Heart right ventricle (tissue), 16 donors: ENCODE results near the gene FGF21. TPM values are rescaled to one million over a fixed set of nuclear protein-coding genes. Genes with fewer than 3 reads are reported as not detected.

ENCODE experiments used
- ATAC-seq, 8 donors: fragments of 200-7000 bp; cut with Tn5 transposase; one replicate each; pipeline ENCODE4 v1.9.1; 2020; ENCODE audit warnings: mild to moderate bottlenecking in 8 of 8, moderate library complexity in 8 of 8, moderate number of reproducible peaks in 1 of 8
- DNase-seq, 2 donors: peaks; one replicate each; pipeline ENCODE4 v3.0.0-alpha.2; 2020
- H3K27ac ChIP-seq, 10 donors: fragments of 200-600 bp; sonication (generic) in 2 of 10; one replicate each; pipeline versions ENCODE4 v1.5.0 to v1.8.0; 2020 to 2022; ENCODE audit warnings: mild to moderate bottlenecking in 3 of 10
- H3K27me3 ChIP-seq, 7 donors: fragments of 200-600 bp; one replicate each; pipeline ENCODE4 v1.8.0; 2021 to 2022; ENCODE audit warnings: mild to moderate bottlenecking in 2 of 7
- H3K36me3 ChIP-seq, 9 donors: fragments of 200-600 bp; sonication (generic) in 1 of 9; one replicate each; pipeline versions ENCODE4 v1.5.0 to v1.8.0; 2020 to 2022; ENCODE audit warnings: mild to moderate bottlenecking in 2 of 9
- H3K4me1 ChIP-seq, 9 donors: fragments of 200-600 bp; sonication (generic) in 1 of 9; one replicate each; pipeline versions ENCODE4 v1.5.0 to v1.8.0; 2020 to 2022; ENCODE audit warnings: mild to moderate bottlenecking in 4 of 9
- H3K4me3 ChIP-seq, 10 donors: fragments of 200-600 bp; sonication (generic) in 2 of 10; one replicate each; pipeline versions ENCODE4 v1.5.0 to v1.8.0; 2020 to 2022; ENCODE audit warnings: mild to moderate bottlenecking in 7 of 10, moderate library complexity in 2 of 10
- H3K9me3 ChIP-seq, 11 donors: fragments of 200-600 bp in 10 of 11; sonication (generic) in 2 of 11; one replicate each; pipeline versions ENCODE4 v1.5.0 to v1.8.0; 2013 to 2022; ENCODE audit warnings: mild to moderate bottlenecking in 2 of 11, control low read depth in 1 of 11, moderate library complexity in 1 of 11
- CTCF ChIP-seq, 9 donors: fragments of 200-600 bp; sonication (generic) in 2 of 9; IDR thresholded peaks; one replicate each; pipeline versions ENCODE4 v1.5.0 to v1.8.0; 2021 to 2022; ENCODE audit warnings: antibody characterized with exemption in 9 of 9, mild to moderate bottlenecking in 5 of 9, moderate library complexity in 1 of 9
- WGBS, 2 donors: extraction: QIAGEN DNeasy Blood & Tissue Kit; methylation state at CpG; one replicate each; pipeline ENCODE4 v1.1.7; 2013; ENCODE audit warnings: inconsistent platforms in 1 of 2; 5-methylcytosine and 5-hydroxymethylcytosine counted together
- intact Hi-C, 10 donors: fragments of 100-400 bp; cut with DNase I; formaldehyde crosslinking; loops; one replicate each; pipeline versions ENCODE4 v1.11.1 to v1.14.2; 2022
- polyA plus RNA-seq, 2 donors: library from polyadenylated mRNA; stranded (reverse); fragments of 200-250 nt; gene quantifications; one replicate each; pipeline ENCODE4 v1.2.3, GENCODE V29; 2013
- total RNA-seq, 10 donors: library from RNA; stranded (reverse); fragmentation: NEBNext Ultra II Directional in 3 of 10; extraction: Animal tissue kit (Norgen Biotek cat#: 25700) in 3 of 10; gene quantifications; one replicate each; pipeline versions ENCODE4 v1.2.1 to v1.2.4, GENCODE V29; 2021 to 2023
- donor health status: Arrhythmogenic right ventricular cardiomyopathy.
- donor health status: ischemic (EF 13 %, LVEDD 7.1; RV severe dilation, severe dysfunction).
- donor health status: healthy with polysubstance abuse.
- donor health status: DM: no; HTN: yes; CAD: no.
- donor health status: DM: no; HTN: no; CAD: no.
- donor health status: ischemic (EF 25% LVEDD 6.9; RV normal size, moderate dysfunction).
- donor health status: ischemic (EF 25% LVEDD 5.7; RV mildly dilated, moderate dysfunction).
- donor health status: healthy.
- donor health status: DM: yes; HTN: yes; CAD: no.
- donor health status: Ischemic cardiomyopathy.
- donor health status: ischemic (EF 35%, LVEDD 5.7; RV mildly dilated, moderate dysfunction).
- donor health status: nonischemic (EF 11% LVEDD 7.7; RV severe dilation, severe dysfunction).
- donor health status: DM: yes; HTN: yes; CAD: no.
- donor health status: PGD.
- donor health status: ischemic (EF 29% LVEDD 5.4; RV normal size, mild dysfunction).
- donor health status: nonischemic (EF 23%, LVEDD 6.1; RV moderate dilation, normal function).

Gene FGF21
- total and polyA plus RNA-seq, 12 donors = not detected

DNA sequence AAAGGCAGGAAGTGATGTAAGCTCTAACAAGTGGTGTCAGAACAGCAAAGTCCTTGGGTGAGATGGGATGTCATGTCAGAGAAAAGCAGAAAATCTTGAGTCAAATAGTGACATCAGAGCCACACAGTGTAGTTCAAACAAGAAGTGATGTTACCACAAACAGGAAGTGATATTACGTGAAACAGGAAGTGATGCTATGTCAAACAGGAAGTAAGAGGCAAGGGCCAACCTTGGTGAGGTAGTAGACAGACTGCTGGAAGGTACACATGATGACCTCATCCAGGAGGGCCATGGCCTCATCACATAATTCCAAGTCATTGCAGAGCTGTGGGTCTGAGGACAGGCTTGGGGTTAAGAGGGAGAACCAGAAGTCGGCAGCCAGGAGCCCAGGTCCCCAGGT is 28.8 kb upstream of the FGF21 start:
- H3K4me3 ChIP-seq = no peak overlapping the region
- ATAC-seq (peak in 4 of 8 donors; percentile 2 to 62 (median 4)), DNase-seq (no peak)
- H3K27ac ChIP-seq = peak overlapping the region in 9 of 10 donors; percentile 71 to 96 (median 87)
- peaks cover 8 to 54% (median 33%) of the 10 kb centered on the region in 9 donors for H3K4me1 ChIP-seq
- no peak for TF ChIP-seq CTCF (IDR thresholded peaks at IDR 0.05)
- H3K27me3 ChIP-seq = peaks cover 0 to 5% (median 0%) of the 10 kb centered on the region in 7 donors
- peaks cover 0 to 88% (median 4%) of the 10 kb centered on the region in 9 donors for H3K36me3 ChIP-seq
- intact Hi-C loops = no loop called here
- 69 to 74% methylated on average over 2 of the region's 2 CpGs for WGBS, 2 donors
- H3K9me3 ChIP-seq = peaks cover 0 to 16% (median 0%) of the 10 kb centered on the region in 11 donors

DNA sequence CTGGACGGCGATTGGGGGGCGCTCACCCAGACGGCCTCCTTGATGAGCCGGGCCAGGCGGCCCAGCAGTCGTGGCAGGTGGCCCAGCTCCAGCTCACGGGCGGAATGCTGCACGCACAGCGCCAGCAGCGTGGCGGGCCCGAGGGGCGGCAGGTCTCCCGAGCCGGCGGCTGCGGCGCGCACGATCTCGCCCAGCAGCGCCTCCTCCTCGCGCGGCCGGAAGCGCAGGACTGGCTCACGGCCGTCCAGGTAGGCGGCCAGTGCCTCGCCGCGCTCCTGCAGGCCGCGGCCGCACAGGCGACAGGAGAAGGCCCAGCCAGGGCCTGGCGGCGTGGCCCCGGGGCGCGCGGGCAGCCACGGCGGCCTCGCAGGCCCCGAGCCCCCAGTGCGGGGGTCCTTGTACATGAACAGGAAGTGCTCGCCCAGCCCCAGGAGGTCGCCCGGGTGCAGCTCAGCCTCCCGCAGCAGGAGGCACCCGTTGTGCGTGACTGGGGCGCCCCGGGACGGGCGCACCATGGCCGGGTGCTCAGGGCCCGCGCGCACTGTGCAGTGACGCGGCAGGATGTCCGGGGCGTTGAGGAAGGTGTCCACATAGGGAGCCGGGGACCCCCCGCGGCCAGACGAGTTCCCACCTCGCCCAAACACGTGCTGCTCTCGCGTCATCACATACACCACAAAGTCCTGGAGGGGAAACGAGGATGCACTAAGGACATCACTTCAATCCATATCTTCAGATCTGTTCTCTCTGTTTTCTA is 26.2 kb upstream of the FGF21 start:
- peak in 1 of 9 donors; percentile 19 for TF ChIP-seq CTCF (IDR thresholded peaks at IDR 0.05)
- DNase-seq = no peak
- intact Hi-C loops = no loop called here

DNA sequence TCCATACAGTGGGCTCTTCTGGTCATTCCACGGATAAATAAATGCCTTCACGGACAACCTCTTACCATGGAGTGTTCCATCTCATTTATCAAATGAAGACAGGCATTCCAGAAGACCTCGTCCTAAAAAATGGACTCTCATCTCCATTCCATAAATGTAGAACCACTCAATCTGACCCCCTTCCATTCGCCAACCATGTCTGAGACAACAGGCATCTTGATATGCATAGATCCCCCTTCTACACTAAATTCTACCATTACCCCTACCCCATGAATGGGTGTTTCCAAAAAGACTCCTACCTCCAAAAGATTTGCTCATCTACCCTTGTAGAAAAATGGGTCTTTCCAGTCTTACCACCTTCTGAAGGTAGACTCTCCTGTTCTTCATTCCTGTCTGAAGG is 23.9 kb upstream of the FGF21 start:
- intact Hi-C loops = loop anchor here in 4 of 10 donors (10.0 kb wide), 2 partner anchors 57 to 87 kb away; partner anchors contain the start of genes NTN5 (in 3 of the 4) and CA11 (in 1 of the 4)
- no peak for TF ChIP-seq CTCF (IDR thresholded peaks at IDR 0.05)

More for the DNA sequence above, 26.2 kb upstream of the FGF21 start:
- peaks cover 0 to 85% (median 5%) of the 10 kb centered on the region in 9 donors for H3K36me3 ChIP-seq
- H3K9me3 ChIP-seq = peaks cover 0 to 16% (median 0%) of the 10 kb centered on the region in 11 donors
- H3K27me3 ChIP-seq = peaks cover 0 to 5% (median 0%) of the 10 kb centered on the region in 7 donors
- WGBS, 2 donors = 50 to 61% methylated on average over 67 to 77 of the region's 77 CpGs
- H3K4me3 ChIP-seq = peak overlapping the region in 1 of 10 donors; percentile 20
- H3K4me1 ChIP-seq = peaks cover 7 to 39% (median 29%) of the 10 kb centered on the region in 9 donors
- ATAC-seq = peak in 1 of 8 donors; percentile 7
- H3K27ac ChIP-seq = peak overlapping the region in 2 of 10 donors; percentile 33 to 83

DNA sequence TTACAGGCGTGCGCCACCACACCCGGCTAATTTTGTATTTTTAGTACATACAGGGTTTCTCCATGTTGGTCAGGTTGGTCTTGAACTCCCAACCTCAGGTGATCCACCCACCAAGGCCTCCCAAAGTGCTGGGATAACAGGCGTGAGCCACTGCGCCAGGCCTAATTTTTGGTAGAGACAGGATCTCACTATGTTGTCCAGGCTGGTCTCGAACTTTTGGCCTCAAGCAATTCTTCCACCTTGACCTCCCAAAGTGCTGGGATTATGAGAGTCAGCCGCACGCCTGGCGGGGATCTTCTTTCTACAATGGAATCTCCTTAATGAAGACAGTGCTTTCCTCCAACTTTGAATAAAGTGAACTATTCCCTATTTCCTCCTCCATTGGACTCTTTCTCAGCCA is 20.7 kb upstream of the FGF21 start:
- Histone ChIP-seq H3K4me3 (no peak overlapping the region), H3K27me3 (peaks cover 0 to 7% (median 0%) of the 10 kb centered on the region in 7 donors), H3K9me3 (no peaks in the 10 kb centered on the region), H3K27ac (no peak overlapping the region), H3K4me1 (peaks cover 0 to 21% (median 13%) of the 10 kb centered on the region in 9 donors), H3K36me3 (peaks cover 0 to 65% (median 5%) of the 10 kb centered on the region in 9 donors)
- WGBS, 2 donors = 94 to 96% methylated on average over 9 of the region's 9 CpGs
- DNase-seq = no peak
- TF ChIP-seq CTCF (IDR thresholded peaks at IDR 0.05) = no peak
- ATAC-seq = no peak
- intact Hi-C loops = loop anchor here in 4 of 10 donors (10.0 kb wide), 2 partner anchors 60 to 90 kb away; partner anchors contain the start of genes NTN5 (in 3 of the 4) and CA11 (in 1 of the 4)

More for the DNA sequence above, 23.9 kb upstream of the FGF21 start:
- Histone ChIP-seq H3K4me3 (no peak overlapping the region), H3K9me3 (peaks cover 0 to 7% (median 0%) of the 10 kb centered on the region in 11 donors), H3K27ac (no peak overlapping the region), H3K36me3 (peaks cover 0 to 84% (median 5%) of the 10 kb centered on the region in 9 donors), H3K27me3 (peaks cover 0 to 5% (median 0%) of the 10 kb centered on the region in 7 donors), H3K4me1 (peaks cover 0 to 17% (median 6%) of the 10 kb centered on the region in 9 donors)
- 83 to 92% methylated on average over 4 of the region's 4 CpGs for WGBS, 2 donors
- DNase-seq (no peak), ATAC-seq (no peak)
